SU-DHL-6 (cell line): ENCODE results near the gene BRD3OS.

Source experiments
- EZH2phosphoT487 ChIP-seq: fragments of 200-600 bp; sonication (generic), shearing (Covaris generic); conservative IDR thresholded peaks from 2 replicates; pipeline ENCODE4 v1.6.1; 2018; ENCODE audit warnings: mild to moderate bottlenecking, antibody characterized with exemption, low read length, moderate library complexity, mixed read lengths
- TF ChIP-seq, protein P1 (sequence below): fragments of 200-600 bp; sonication (generic); IDR thresholded peaks from one replicate; pipeline ENCODE4 v1.5.1; 2017; ENCODE audit warnings: antibody characterized with exemption, mild to moderate bottlenecking, low read length, moderate library complexity; ENCODE audit not compliant: insufficient read depth, poor library complexity, severe bottlenecking

DNA sequence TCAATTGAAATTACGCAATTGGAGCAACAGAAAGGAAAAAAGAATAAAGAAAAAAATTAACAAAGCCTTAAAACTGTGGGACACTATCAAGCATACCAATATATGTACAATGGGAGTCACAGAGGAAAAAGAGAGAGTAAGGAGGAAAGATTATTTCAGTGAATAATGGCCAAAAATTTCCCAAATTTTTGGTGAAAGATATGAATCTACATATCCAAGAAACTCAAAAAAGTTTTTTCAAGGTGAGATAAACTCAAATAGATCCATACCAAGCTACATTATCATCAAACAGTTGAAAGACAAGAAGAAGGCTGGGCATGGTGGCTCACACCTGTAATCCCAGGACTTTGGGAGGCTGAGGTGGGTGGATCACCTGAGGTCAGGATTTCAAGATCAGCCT is 51.4 kb downstream of the BRD3OS start:
- TF ChIP-seq, protein P1, sequence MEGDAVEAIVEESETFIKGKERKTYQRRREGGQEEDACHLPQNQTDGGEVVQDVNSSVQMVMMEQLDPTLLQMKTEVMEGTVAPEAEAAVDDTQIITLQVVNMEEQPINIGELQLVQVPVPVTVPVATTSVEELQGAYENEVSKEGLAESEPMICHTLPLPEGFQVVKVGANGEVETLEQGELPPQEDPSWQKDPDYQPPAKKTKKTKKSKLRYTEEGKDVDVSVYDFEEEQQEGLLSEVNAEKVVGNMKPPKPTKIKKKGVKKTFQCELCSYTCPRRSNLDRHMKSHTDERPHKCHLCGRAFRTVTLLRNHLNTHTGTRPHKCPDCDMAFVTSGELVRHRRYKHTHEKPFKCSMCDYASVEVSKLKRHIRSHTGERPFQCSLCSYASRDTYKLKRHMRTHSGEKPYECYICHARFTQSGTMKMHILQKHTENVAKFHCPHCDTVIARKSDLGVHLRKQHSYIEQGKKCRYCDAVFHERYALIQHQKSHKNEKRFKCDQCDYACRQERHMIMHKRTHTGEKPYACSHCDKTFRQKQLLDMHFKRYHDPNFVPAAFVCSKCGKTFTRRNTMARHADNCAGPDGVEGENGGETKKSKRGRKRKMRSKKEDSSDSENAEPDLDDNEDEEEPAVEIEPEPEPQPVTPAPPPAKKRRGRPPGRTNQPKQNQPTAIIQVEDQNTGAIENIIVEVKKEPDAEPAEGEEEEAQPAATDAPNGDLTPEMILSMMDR: no peak
- no peak for TF ChIP-seq EZH2phosphoT487
